Duodenal mucosa (tissue), 2 donors: ENCODE data around the gene AIFM1.
"Not testable (repeated sequence)": the region's sequence is repeated elsewhere in the genome, so short reads cannot be mapped to it uniquely, and the experiment has no call there.

Experiments
- H3K27ac ChIP-seq: one replicate; pipeline ENCODE4 v1.7.0; 2013; ENCODE audit warnings: low read depth, low read length
- H3K27me3 ChIP-seq, 2 donors: one replicate each; pipeline ENCODE4 v1.7.0; 2013; ENCODE audit warnings: low read length in 2 of 2, control low read depth in 1 of 2; ENCODE audit not compliant: insufficient read depth in 2 of 2, control insufficient read depth in 1 of 2
- H3K36me3 ChIP-seq, 2 donors: one replicate each; pipeline ENCODE4 v1.7.0; 2013; ENCODE audit warnings: low read length in 2 of 2, control low read depth in 1 of 2; ENCODE audit not compliant: insufficient read depth in 2 of 2, control insufficient read depth in 1 of 2
- H3K4me1 ChIP-seq, 2 donors: one replicate each; pipeline ENCODE4 v1.7.0; 2013; ENCODE audit warnings: low read length in 2 of 2, control low read depth in 1 of 2; ENCODE audit not compliant: insufficient read depth in 2 of 2, control insufficient read depth in 1 of 2
- H3K4me3 ChIP-seq, 2 donors: one replicate each; pipeline ENCODE4 v1.7.0; 2013; ENCODE audit warnings: low read length in 2 of 2, low read depth in 1 of 2
- H3K9ac ChIP-seq, 2 donors: one replicate each; pipeline ENCODE4 v1.7.0; 2013; ENCODE audit warnings: low read length in 2 of 2, low read depth in 1 of 2
- H3K9me3 ChIP-seq, 2 donors: one replicate each; pipeline ENCODE4 v1.7.0; 2013; ENCODE audit warnings: low read length in 2 of 2, control low read depth in 1 of 2; ENCODE audit not compliant: control insufficient read depth in 1 of 2

AIFM1 gene

DNA sequence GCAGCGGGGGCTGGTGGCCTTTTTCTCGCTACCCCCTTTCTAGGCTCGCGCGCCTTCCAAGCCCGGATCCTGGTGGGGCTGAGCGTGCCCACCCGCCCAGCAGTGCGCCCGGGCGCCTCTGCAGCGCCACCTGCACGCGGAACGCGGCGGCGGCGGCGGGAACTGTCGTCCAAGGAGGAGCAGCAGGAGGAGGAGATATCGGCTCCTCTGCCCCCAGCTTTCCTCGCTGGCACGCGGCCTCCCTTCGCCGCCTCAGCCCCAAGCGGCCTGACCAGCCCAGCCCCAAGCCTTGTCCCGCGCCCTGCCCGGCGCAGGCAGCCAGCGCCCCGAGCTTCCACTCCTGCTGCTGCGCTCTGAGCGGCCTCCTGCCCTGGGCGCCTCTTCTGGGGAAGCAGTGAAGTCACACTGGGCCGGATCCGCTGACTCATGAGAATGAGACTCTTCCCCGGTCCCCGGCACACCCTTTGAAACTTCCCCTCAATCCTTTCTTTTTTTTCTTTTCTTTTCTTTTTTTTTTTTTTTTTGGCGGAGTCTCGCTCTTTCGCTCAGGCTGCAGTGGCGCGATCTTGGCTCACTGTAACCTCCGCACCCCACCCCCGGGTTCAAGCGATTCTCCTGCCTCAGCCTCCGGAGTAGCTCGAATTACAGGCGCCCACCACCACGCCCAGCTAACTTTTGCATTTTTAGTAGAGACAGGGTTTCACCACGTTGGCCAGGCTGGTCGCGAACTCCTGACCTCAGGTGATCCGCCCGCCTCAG, 44.7 kb downstream of the AIFM1 start:
- Histone ChIP-seq H3K4me1 (peaks cover 11 to 14% of the 10 kb centered on the region in 2 donors), H3K9ac (peak overlapping the region in 1 of 2 donors; percentile 33), H3K36me3 (no peaks in the 10 kb centered on the region), H3K9me3 (no peaks in the 10 kb centered on the region), H3K4me3 (peak overlapping the region; percentile 22 to 64), H3K27me3 (no peaks in the 10 kb centered on the region), H3K27ac (peak overlapping the region; percentile 32)

DNA sequence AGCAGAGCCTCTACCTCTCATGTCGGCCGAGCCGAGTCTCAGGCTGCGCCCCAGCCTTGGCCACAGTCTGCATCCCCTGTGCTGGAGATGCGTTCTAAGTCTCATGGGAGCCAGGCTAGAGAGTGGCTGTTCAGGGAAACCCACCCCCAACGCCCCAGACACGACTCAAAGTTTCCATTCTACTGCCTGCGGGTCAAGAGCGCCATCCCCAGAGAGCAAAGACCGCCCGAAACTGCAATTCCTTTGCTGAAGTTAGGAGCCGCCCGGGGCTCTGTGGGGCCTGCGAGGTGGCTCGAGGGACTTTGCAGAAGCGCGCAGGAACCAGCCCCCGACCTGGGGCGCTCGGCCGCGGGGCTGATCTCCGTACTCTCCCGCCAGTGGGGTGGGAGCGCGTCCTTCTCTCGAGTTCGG, 45.3 kb downstream of the AIFM1 start:
- Histone ChIP-seq H3K9ac (peak overlapping the region in 1 of 2 donors; percentile 33), H3K4me1 (peaks cover 11 to 14% of the 10 kb centered on the region in 2 donors), H3K4me3 (peak overlapping the region; percentile 22 to 48), H3K36me3 (no peaks in the 10 kb centered on the region), H3K27ac (no peak overlapping the region), H3K9me3 (no peaks in the 10 kb centered on the region), H3K27me3 (no peaks in the 10 kb centered on the region)

DNA sequence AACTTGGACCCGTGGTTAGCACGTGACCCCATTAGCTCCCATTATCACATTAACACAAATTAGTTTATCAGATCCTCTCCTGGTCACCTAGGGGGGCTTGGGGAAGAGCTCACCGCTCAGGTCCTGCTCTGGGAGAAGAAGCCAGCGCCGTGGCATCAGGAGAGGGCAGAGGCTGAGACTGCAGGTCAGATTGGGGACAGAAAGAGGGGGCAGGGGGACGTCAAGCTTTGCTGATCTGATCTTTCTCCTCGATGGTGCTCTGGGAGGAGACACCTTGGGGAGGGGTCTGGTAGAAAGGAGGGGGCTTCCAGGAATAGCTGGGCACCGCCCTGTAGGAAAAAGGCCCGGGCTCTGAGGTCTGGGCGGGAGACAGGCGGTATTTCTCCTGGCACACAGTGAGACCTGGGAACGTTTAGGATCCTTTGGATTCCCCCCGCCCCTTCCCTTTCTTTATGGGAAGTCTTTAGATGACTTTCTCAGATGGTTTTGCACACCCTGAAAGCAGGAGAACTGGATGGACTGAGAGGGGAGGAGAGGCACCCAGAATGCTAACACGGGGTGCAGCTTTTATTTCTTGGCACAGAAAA, 46.2 kb downstream of the AIFM1 start:
- Histone ChIP-seq H3K4me3 (no peak overlapping the region), H3K36me3 (no peaks in the 10 kb centered on the region), H3K27ac (no peak overlapping the region), H3K9me3 (no peaks in the 10 kb centered on the region), H3K4me1 (peaks cover 11 to 14% of the 10 kb centered on the region in 2 donors), H3K27me3 (no peaks in the 10 kb centered on the region), H3K9ac (no peak overlapping the region)

DNA sequence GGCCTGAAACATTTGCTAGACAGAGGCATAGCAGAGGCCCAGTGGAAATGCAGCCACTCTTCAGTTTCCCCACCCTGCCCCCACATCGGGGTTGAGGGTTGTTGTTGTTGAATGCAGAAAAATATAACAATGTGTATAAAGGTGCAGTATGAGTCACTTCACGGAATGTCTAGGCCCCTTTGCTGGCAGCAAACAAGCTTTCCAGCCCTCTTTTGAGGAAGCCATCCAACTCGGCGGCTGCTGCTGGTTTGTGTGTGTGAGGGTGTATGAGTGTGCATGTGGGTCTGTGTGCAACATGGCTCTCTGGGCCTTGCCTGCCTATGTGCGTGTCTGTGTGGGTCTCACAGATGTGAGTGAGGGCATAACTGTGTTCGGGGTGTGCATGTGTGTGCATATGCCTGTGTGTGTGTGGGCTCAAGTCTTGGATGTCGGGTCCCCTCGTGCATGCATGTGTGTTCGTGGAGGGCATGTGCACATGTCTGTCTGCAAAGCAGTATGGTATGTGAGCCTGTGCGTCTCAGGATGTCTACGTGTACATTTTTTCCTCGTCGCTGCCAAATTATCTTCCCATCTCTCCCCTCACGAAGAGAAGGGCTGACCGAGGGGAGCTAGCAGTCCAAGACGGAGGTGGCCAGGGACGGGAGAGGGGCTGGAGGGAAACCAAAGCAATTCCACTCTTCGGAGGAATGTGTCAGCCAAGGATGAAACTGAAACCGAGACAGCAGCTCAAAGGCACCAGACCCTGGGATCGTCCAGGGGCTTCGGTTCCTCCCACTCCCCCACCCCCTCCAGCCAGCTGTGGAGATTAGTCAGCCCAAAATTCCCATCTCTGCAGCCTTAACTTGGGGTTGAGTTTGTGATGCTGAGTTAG, 47.0 kb downstream of the AIFM1 start:
- no peaks in the 10 kb centered on the region for H3K9me3 ChIP-seq
- H3K36me3 ChIP-seq: no peaks in the 10 kb centered on the region
- H3K9ac ChIP-seq: no peak overlapping the region
- peaks cover 11 to 14% of the 10 kb centered on the region in 2 donors for H3K4me1 ChIP-seq
- H3K4me3 ChIP-seq: no peak overlapping the region
- no peak overlapping the region for H3K27ac ChIP-seq
- H3K27me3 ChIP-seq: no peaks in the 10 kb centered on the region

DNA sequence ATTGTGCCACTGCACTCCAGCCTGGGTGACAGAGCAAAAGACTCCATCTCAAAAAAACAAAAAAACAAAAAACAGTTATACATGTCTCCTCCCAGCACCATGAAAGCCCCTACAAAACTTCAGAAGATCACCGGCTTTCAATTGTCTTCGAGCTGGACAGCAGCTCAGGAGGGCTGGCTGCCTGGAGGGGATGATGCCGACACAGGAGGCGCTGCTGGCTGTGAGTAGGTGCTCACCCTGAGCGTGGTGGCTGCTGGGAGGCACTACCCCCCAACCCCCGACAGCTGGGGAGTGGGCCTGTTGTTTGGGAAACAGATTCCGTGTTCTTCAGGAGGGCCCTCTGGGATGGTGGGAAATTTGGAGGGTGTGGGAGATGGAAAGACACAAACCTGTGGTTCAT, 48.5 kb downstream of the AIFM1 start:
- H3K27ac ChIP-seq: no peak overlapping the region
- H3K9me3 ChIP-seq: no peaks in the 10 kb centered on the region
- no peak overlapping the region for H3K9ac ChIP-seq
- H3K4me1 ChIP-seq: peaks cover 11 to 14% of the 10 kb centered on the region in 2 donors
- H3K27me3 ChIP-seq: no peaks in the 10 kb centered on the region
- no peaks in the 10 kb centered on the region for H3K36me3 ChIP-seq
- H3K4me3 ChIP-seq: no peak overlapping the region

DNA sequence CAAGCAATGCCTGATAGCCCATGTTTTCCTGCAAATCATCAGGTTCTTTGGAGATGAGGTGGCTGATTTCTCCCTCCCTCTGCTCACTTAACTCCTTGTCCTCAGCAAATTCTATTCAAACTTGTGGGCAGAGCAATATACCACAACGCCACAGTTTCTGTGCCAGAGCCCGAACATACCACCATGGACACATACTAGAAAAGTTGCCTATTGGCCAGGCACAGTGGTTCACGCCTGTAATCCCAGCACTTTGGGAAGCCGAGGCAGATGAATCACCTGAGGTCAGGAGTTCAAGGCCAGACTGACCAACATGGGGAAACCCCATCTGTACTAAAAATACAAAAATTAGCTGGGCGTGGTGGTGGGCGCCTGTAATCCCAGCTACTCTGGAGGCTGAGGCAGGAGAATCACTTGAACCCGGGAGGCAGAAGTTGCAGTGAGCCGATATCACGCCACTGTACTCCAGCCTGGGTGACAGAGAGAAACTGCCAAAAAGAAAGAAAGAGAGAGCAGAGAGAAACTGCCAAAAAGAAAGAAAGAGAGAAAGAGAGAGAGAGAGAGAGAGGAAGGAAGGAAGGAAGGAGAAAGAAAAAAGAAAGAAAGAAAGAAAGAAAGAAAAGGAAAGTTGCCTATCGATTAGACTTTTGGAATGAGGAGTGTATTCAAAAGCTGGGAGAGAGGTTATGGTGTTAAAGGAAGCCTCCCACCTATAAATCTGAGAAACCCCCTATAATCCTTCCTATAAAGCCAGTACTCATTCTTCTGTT, 50.3 kb downstream of the AIFM1 start:
- not testable (repeated sequence) for H3K27ac ChIP-seq, H3K9me3 ChIP-seq, H3K27me3 ChIP-seq, H3K36me3 ChIP-seq, H3K4me3 ChIP-seq, H3K9ac ChIP-seq
- H3K4me1 ChIP-seq: peaks cover 9 to 11% of the 10 kb centered on the region in 2 donors

DNA sequence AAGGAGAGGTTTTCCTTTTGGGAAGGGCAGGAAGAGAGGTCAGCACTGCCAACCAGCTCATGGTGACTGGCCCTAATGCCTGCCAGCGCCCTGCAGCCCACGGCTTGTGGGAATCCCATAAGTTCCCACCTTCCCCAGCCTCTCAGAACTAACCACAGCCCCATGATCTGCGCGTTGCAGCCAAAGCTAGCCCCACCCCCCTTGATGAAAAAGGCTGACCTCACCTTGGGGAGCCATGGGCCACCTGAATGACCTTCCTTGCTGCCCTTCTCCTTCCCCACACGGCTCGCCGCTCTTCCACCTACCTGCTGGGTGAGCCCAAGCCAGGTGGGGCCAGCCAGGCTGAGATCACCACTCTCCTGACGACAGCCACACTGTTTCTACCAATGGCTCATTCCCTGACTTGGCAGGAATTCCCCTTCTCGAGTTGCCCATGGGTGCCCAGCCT, 51.5 kb downstream of the AIFM1 start:
- no peaks in the 10 kb centered on the region for H3K36me3 ChIP-seq
- H3K9me3 ChIP-seq: no peaks in the 10 kb centered on the region
- H3K27ac ChIP-seq: no peak overlapping the region
- H3K4me1 ChIP-seq: peaks cover 7 to 9% of the 10 kb centered on the region in 2 donors
- no peak overlapping the region for H3K9ac ChIP-seq
- H3K4me3 ChIP-seq: no peak overlapping the region
- no peaks in the 10 kb centered on the region for H3K27me3 ChIP-seq

- peak overlapping the region in 1 of 2 donors; percentile 35 for H3K4me3 ChIP-seq
- no peak overlapping the region for H3K27ac ChIP-seq
- H3K9me3 ChIP-seq: no peaks in the 10 kb centered on the region
- H3K27me3 ChIP-seq: no peaks in the 10 kb centered on the region
- no peaks in the 10 kb centered on the region for H3K36me3 ChIP-seq
- H3K9ac ChIP-seq: no peak overlapping the region
- H3K4me1 ChIP-seq: peaks cover 8 to 19% of the 10 kb centered on the region in 2 donors
Observed at GRCh38 chrX:130111220-130112154, 54.2 kb downstream of the AIFM1 start.
